ENCODE measurements around the gene LILRA1.

DNA sequence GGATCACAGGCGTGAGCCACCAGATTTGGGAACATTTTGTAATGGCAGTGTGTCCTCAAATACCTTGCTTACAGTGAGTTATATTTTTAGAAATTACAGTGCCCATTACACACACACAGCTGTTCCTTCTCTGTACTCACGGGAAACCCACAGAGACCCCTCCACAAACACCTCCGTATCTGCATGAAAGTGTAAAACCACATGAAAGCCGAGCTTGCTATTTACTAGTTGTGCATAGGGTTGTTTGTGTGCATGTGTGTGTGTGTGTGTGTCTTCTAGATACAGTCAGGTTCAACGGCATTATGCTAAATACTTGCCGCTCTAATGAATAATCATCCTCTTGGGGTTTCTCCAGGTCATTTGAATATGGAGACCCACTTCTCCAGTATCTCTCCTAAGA, 42.1 kb upstream of the LILRA1 start:
- TF ChIP-seq CTCF (IDR thresholded peaks at IDR 0.05) (no peak), EZH2 (IDR thresholded peaks at IDR 0.05; ENCODE audit: borderline replicate concordance, insufficient read depth, low read depth, low read length, poor library complexity, severe bottlenecking) (no peak)
